ENCODE data around the gene RPL23.
A peak's percentile ranks its signal among the peaks of the same experiment; 100 is the strongest.

The RPL23 gene

DNA sequence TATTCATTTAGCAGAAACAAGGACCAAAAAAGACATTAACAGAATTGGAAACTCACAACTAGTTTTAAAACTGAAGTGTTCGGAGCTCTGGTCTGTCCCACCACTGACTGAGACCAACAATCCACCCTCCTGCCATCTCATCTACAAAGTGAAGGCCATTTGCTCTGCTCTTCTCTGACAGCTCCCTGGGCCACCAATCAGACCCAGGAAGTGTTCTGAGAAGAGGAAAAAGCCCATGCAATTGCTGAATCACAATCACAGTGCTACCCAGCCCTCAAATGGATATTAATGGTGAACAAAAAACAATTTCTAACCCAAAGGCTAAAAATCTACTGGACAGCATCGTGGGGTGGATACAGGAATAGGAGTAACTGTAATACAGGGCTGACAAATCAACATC lies 2.1 kb downstream of the RPL23 start:
- no peak overlapping the region for H2BK120ac ChIP-seq (ENCODE audit: low read depth, low read length)
- no peak overlapping the region for H2BK12ac ChIP-seq (ENCODE audit: low read length)
- H4K8ac ChIP-seq (ENCODE audit: low read depth, low read length), result no peak overlapping the region
- no peak overlapping the region for H3K23ac ChIP-seq (ENCODE audit: low read depth, low read length, poor library complexity)
- no peak overlapping the region for H4K91ac ChIP-seq (ENCODE audit: low read depth, low read length, poor library complexity)
- DNase-seq (ENCODE audit: low spot score), result no peak
- no peak overlapping the region for H3K9ac ChIP-seq (ENCODE audit: low read depth, low read length, poor library complexity)
- no CpG with 5 or more reads among the region's 2 CpGs for WGBS, 2 donors (ENCODE audit: extremely low coverage in 2 of 2, insufficient read length in 2 of 2, insufficient replicate concordance in 1 of 2)
- H3K18ac ChIP-seq (ENCODE audit: low read length), result no peak overlapping the region
- no peak overlapping the region for H2BK5ac ChIP-seq (ENCODE audit: low read length)
- no peaks in the 10 kb centered on the region for H3K27me3 ChIP-seq (ENCODE audit: control insufficient read depth in 3 of 3, insufficient read depth in 3 of 3, low read depth in 1 of 3, low read length in 3 of 3)
- no peak overlapping the region for H2AFZ ChIP-seq (ENCODE audit: low read length)
- peaks cover 7 to 18% of the 10 kb centered on the region in 2 donors for H3K4me1 ChIP-seq (ENCODE audit: control insufficient read depth in 2 of 2, insufficient read depth in 1 of 2, low read depth in 1 of 2, low read length in 2 of 2)
- no peaks in the 10 kb centered on the region for H3K9me3 ChIP-seq (replicated peaks in 1 of 2; ENCODE audit: control insufficient read depth in 2 of 2, insufficient read depth in 1 of 2, low read depth in 1 of 2, low read length in 2 of 2)
- no peak overlapping the region for H3K4ac ChIP-seq (ENCODE audit: low read length)
- H3K4me2 ChIP-seq (ENCODE audit: insufficient read depth, low read length, poor library complexity, severe bottlenecking), result peak overlapping the region; percentile 76
- H3K79me1 ChIP-seq (ENCODE audit: low read depth, low read length), result no peaks in the 10 kb centered on the region
- H3K27ac ChIP-seq (replicated peaks; ENCODE audit: low read length), result no peak overlapping the region
- no peak overlapping the region for H3K14ac ChIP-seq (ENCODE audit: low read length)
- no peak overlapping the region for H2BK15ac ChIP-seq (ENCODE audit: low read length)
- peaks cover 42 to 64% of the 10 kb centered on the region in 2 donors for H3K36me3 ChIP-seq (replicated peaks in 1 of 2; ENCODE audit: control insufficient read depth in 2 of 2, insufficient read depth in 2 of 2, low read length in 2 of 2)
- no peak overlapping the region for H2AK5ac ChIP-seq (ENCODE audit: low read depth, low read length)
- peak overlapping the region; percentile 4 to 56 for H3K4me3 ChIP-seq (ENCODE audit: low read length in 2 of 2)

DNA sequence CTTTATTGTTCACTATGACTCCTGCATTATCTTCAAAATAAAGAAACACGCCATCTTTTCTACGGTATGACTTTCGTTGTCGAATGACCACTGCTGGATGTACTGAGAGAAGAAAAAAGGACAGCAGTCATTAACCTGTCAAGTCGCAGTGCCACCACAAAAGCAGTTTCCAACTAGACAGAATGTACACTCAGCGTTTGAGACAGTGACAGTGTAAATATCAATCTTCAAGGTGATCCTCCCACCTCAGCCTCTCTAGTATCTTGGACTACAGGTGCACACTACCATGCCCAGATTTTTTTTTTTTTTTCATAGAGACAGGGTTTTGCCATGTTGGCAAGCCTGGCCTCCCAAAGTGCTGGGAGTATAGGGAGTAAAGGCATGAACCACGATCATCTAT lies 3.1 kb downstream of the RPL23 start:
- H2AFZ ChIP-seq (ENCODE audit: low read length), result no peak overlapping the region
- H3K4me3 ChIP-seq (ENCODE audit: low read length in 2 of 2), result no peak overlapping the region
- no peak overlapping the region for H3K4me2 ChIP-seq (ENCODE audit: insufficient read depth, low read length, poor library complexity, severe bottlenecking)
- H2BK120ac ChIP-seq (ENCODE audit: low read depth, low read length), result no peak overlapping the region
- no peak overlapping the region for H3K9ac ChIP-seq (ENCODE audit: low read depth, low read length, poor library complexity)
- no peak overlapping the region for H3K4ac ChIP-seq (ENCODE audit: low read length)
- no peak overlapping the region for H3K14ac ChIP-seq (ENCODE audit: low read length)
- WGBS, 2 donors (ENCODE audit: extremely low coverage in 2 of 2, insufficient read length in 2 of 2, insufficient replicate concordance in 1 of 2), result no CpG with 5 or more reads among the region's 7 CpGs
- H2BK12ac ChIP-seq (ENCODE audit: low read length), result no peak overlapping the region
- H2BK5ac ChIP-seq (ENCODE audit: low read length), result no peak overlapping the region
- H4K91ac ChIP-seq (ENCODE audit: low read depth, low read length, poor library complexity), result no peak overlapping the region
- no peak overlapping the region for H2BK15ac ChIP-seq (ENCODE audit: low read length)
- H3K23ac ChIP-seq (ENCODE audit: low read depth, low read length, poor library complexity), result no peak overlapping the region
- H3K27ac ChIP-seq (replicated peaks; ENCODE audit: low read length), result no peak overlapping the region
- H4K8ac ChIP-seq (ENCODE audit: low read depth, low read length), result no peak overlapping the region
- H3K4me1 ChIP-seq (ENCODE audit: control insufficient read depth in 2 of 2, insufficient read depth in 1 of 2, low read depth in 1 of 2, low read length in 2 of 2), result peaks cover 7 to 18% of the 10 kb centered on the region in 2 donors
- H3K27me3 ChIP-seq (ENCODE audit: control insufficient read depth in 3 of 3, insufficient read depth in 3 of 3, low read depth in 1 of 3, low read length in 3 of 3), result no peaks in the 10 kb centered on the region
- no peak for DNase-seq (ENCODE audit: low spot score)
- no peak overlapping the region for H2AK5ac ChIP-seq (ENCODE audit: low read depth, low read length)
- H3K79me1 ChIP-seq (ENCODE audit: low read depth, low read length), result no peaks in the 10 kb centered on the region
- H3K9me3 ChIP-seq (replicated peaks in 1 of 2; ENCODE audit: control insufficient read depth in 2 of 2, insufficient read depth in 1 of 2, low read depth in 1 of 2, low read length in 2 of 2), result no peaks in the 10 kb centered on the region
- peaks cover 42 to 65% of the 10 kb centered on the region in 2 donors for H3K36me3 ChIP-seq (replicated peaks in 1 of 2; ENCODE audit: control insufficient read depth in 2 of 2, insufficient read depth in 2 of 2, low read length in 2 of 2)
- no peak overlapping the region for H3K18ac ChIP-seq (ENCODE audit: low read length)

DNA sequence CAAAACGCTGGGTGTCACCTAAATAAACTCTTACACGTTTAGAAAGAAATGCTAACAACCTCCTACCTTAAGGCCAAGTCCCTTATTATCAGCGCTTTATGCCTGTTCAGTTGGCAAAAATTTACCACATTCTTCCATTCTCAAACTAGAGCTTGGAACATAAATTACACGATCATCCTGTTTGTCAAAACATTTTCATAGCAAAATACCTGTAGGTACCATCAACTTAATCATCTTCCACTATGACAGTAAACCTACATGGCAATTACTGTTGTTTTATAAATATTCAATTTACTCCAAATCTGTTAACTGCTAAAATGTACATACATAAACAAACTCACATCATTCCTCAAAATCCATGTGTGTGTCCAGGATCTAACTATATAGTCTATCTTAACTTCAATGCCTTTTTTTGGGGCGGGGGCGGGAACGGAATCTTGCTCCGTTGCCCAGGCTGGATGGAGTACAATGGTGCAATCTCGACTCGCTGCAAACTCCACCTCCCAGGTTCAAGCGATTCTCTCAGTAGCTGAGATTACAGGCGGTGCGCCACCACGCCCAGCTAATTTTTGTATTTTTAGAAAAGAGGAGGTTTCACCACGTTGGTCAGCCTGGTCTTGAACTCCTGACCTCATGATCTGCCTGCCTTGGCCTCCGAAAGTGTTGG lies 4.4 kb downstream of the RPL23 start:
- H3K9me3 ChIP-seq (replicated peaks in 1 of 2; ENCODE audit: control insufficient read depth in 2 of 2, insufficient read depth in 1 of 2, low read depth in 1 of 2, low read length in 2 of 2), result no peaks in the 10 kb centered on the region
- H3K4me3 ChIP-seq (ENCODE audit: low read length in 2 of 2), result no peak overlapping the region
- H3K9ac ChIP-seq (ENCODE audit: low read depth, low read length, poor library complexity), result no peak overlapping the region
- peaks cover 7 to 18% of the 10 kb centered on the region in 2 donors for H3K4me1 ChIP-seq (ENCODE audit: control insufficient read depth in 2 of 2, insufficient read depth in 1 of 2, low read depth in 1 of 2, low read length in 2 of 2)
- no peak overlapping the region for H3K27ac ChIP-seq (replicated peaks; ENCODE audit: low read length)
- no peak overlapping the region for H2BK12ac ChIP-seq (ENCODE audit: low read length)
- H2BK120ac ChIP-seq (ENCODE audit: low read depth, low read length), result no peak overlapping the region
- no peak overlapping the region for H3K4ac ChIP-seq (ENCODE audit: low read length)
- no peaks in the 10 kb centered on the region for H3K79me1 ChIP-seq (ENCODE audit: low read depth, low read length)
- no peak overlapping the region for H2AK5ac ChIP-seq (ENCODE audit: low read depth, low read length)
- no peak overlapping the region for H4K91ac ChIP-seq (ENCODE audit: low read depth, low read length, poor library complexity)
- no peak overlapping the region for H3K4me2 ChIP-seq (ENCODE audit: insufficient read depth, low read length, poor library complexity, severe bottlenecking)
- no peak overlapping the region for H2AFZ ChIP-seq (ENCODE audit: low read length)
- peaks cover 42 to 65% of the 10 kb centered on the region in 2 donors for H3K36me3 ChIP-seq (replicated peaks in 1 of 2; ENCODE audit: control insufficient read depth in 2 of 2, insufficient read depth in 2 of 2, low read length in 2 of 2)
- H2BK15ac ChIP-seq (ENCODE audit: low read length), result no peak overlapping the region
- no peak overlapping the region for H4K8ac ChIP-seq (ENCODE audit: low read depth, low read length)
- no CpG with 5 or more reads among the region's 16 CpGs for WGBS, 2 donors (ENCODE audit: extremely low coverage in 2 of 2, insufficient read length in 2 of 2, insufficient replicate concordance in 1 of 2)
- no peak overlapping the region for H3K23ac ChIP-seq (ENCODE audit: low read depth, low read length, poor library complexity)
- H2BK5ac ChIP-seq (ENCODE audit: low read length), result no peak overlapping the region
- no peak overlapping the region for H3K18ac ChIP-seq (ENCODE audit: low read length)
- no peak for DNase-seq (ENCODE audit: low spot score)
- no peak overlapping the region for H3K14ac ChIP-seq (ENCODE audit: low read length)
- H3K27me3 ChIP-seq (ENCODE audit: control insufficient read depth in 3 of 3, insufficient read depth in 3 of 3, low read depth in 1 of 3, low read length in 3 of 3), result no peaks in the 10 kb centered on the region

DNA sequence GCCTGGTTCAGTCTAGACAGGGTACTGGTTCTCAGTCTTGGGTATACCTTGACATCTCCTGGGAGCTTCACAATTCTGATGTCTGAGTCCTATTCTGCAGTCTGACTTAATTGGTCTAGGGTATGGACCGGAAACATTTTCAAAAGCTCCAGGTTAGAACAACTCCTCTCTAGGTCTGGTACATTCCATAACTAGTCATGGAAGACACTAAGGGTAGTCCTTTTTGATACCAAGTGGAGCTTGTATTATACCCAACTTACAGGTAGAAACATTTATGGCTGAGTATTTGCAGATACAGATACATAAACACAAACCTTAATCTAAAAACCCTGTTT lies 5.0 kb downstream of the RPL23 start:
- no CpG with 5 or more reads among the region's 1 CpG for WGBS, 2 donors (ENCODE audit: extremely low coverage in 2 of 2, insufficient read length in 2 of 2, insufficient replicate concordance in 1 of 2)
- DNase-seq (ENCODE audit: low spot score), result no peak
- no peak overlapping the region for H3K9ac ChIP-seq (ENCODE audit: low read depth, low read length, poor library complexity)

More for the DNA sequence above, 5.0 kb downstream of the RPL23 start:
- no peak overlapping the region for H4K91ac ChIP-seq (ENCODE audit: low read depth, low read length, poor library complexity)
- H2BK12ac ChIP-seq (ENCODE audit: low read length), result no peak overlapping the region
- H3K4me1 ChIP-seq (ENCODE audit: control insufficient read depth in 2 of 2, insufficient read depth in 1 of 2, low read depth in 1 of 2, low read length in 2 of 2), result peaks cover 7 to 18% of the 10 kb centered on the region in 2 donors
- no peak overlapping the region for H3K14ac ChIP-seq (ENCODE audit: low read length)
- peaks cover 42 to 65% of the 10 kb centered on the region in 2 donors for H3K36me3 ChIP-seq (replicated peaks in 1 of 2; ENCODE audit: control insufficient read depth in 2 of 2, insufficient read depth in 2 of 2, low read length in 2 of 2)
- H3K27me3 ChIP-seq (ENCODE audit: control insufficient read depth in 3 of 3, insufficient read depth in 3 of 3, low read depth in 1 of 3, low read length in 3 of 3), result no peaks in the 10 kb centered on the region
- no peak overlapping the region for H2AFZ ChIP-seq (ENCODE audit: low read length)
- no peak overlapping the region for H3K4ac ChIP-seq (ENCODE audit: low read length)
- no peaks in the 10 kb centered on the region for H3K79me1 ChIP-seq (ENCODE audit: low read depth, low read length)
- no peak overlapping the region for H3K27ac ChIP-seq (replicated peaks; ENCODE audit: low read length)
- H3K9me3 ChIP-seq (replicated peaks in 1 of 2; ENCODE audit: control insufficient read depth in 2 of 2, insufficient read depth in 1 of 2, low read depth in 1 of 2, low read length in 2 of 2), result no peaks in the 10 kb centered on the region
- no peak overlapping the region for H4K8ac ChIP-seq (ENCODE audit: low read depth, low read length)
- no peak overlapping the region for H3K4me2 ChIP-seq (ENCODE audit: insufficient read depth, low read length, poor library complexity, severe bottlenecking)
- no peak overlapping the region for H2BK15ac ChIP-seq (ENCODE audit: low read length)
- H3K23ac ChIP-seq (ENCODE audit: low read depth, low read length, poor library complexity), result no peak overlapping the region
- H3K18ac ChIP-seq (ENCODE audit: low read length), result no peak overlapping the region
- H3K4me3 ChIP-seq (ENCODE audit: low read length in 2 of 2), result no peak overlapping the region
- no peak overlapping the region for H2BK5ac ChIP-seq (ENCODE audit: low read length)
- no peak overlapping the region for H2BK120ac ChIP-seq (ENCODE audit: low read depth, low read length)
- H2AK5ac ChIP-seq (ENCODE audit: low read depth, low read length), result no peak overlapping the region
